NCI-H1092 treated with DMSO at 0.1 percent for 48 hours (cell line): ENCODE data around the gene PRR15L.
"Not testable (repeated sequence)": the region's sequence is repeated elsewhere in the genome, so short reads cannot be mapped to it uniquely, and the experiment has no call there.

Experiments
- DNase-seq: peaks from one replicate; lab custom pipeline; 2025; lab: John Stamatoyannopoulos, UW

The PRR15L gene

DNA sequence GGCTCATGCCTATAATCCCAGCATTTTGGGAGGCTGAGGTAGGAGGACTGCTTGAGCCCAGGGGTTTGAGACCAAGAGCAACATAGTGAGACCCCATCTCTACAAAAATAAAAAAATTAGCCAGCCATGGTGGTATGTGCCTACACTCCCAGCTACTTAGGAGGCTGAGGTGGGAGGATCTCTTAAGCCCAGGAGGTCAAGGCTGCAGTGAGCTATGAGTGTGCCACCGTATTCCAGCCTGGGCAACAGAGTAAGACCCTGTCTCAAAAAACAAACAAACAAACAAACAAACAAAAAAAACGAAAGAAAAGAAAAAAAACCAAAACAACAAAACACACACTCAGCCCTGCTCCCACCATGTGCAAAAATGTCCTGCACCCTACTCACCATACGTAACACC lies 22.2 kb downstream of the PRR15L start:
- not testable (repeated sequence) for DNase-seq

DNA sequence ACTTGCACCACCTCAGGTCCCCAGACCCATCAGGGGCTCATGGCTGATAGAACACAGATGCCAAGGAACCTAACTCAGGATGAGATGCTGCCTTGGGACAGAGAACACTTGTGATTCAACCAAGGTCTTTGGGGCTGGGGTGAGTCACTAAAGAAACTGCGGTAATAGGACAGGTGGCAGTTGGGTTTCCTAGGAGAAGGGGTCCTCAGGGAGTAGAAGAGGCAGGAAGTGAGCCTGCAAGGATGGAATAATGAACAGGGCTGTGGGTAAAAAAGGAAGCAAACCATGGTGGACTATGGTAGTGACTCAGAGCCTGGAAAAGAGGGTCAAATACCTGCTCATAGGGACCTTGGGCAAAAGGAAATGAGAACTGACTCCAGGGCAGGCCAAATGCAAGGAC lies 22.8 kb downstream of the PRR15L start:
- no peak for DNase-seq

DNA sequence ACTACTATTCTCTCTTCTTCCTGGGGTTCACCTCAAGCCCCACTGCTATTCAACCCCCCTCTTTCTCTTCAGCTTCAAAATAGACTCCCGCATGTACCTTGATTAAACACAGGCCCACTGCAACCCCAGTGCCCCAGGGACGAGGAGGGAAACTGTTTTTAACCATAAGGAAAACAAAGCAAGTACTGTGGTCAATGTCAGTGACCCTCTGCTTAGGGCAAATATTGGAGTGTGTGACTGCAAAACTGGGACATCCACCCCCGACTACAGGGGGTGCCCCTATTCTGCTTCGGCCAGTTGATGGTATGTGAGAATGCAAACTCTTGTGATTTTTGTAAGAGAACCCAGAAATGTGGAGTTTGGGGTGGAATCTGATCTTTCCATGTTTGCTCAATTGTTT lies 25.8 kb downstream of the PRR15L start:
- no peak for DNase-seq

DNA sequence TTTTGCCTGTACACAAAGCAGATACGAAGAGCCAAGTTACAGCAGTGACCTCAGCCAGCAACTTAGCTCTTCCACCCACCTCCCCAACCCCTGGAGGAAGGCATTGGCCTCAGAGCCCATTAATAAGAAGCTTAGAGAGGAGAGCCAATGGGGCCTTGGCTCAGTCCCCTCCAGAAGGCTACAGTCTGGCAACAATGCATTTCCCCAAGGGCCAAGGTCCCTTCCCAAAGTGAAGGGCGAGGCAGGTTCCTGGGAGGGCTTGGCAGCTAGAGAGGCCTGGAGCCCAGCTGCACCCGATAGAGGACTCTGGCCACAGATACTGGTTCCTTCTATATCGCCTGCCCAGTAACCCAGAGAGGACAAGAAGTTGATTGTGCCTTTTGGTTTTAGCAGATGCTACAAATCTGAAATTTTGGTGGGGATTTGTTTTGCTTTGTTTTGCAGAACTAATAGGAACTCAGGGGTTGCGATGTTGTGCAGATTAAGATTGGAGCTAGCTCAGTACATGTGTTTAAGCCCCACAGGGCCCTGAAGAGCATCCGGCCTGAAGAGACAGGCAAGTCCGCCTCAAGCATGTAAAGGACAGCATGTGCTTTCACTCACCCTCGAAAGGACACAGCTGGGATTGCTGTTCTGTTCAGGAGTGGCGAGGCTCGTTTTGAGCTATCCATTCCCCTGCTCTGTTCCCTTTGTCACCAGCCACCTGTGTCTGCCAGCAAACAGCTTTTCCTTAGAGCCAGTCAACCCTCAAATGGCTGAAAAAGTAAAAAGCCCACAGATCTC lies 28.3 kb downstream of the PRR15L start:
- no peak for DNase-seq

DNA sequence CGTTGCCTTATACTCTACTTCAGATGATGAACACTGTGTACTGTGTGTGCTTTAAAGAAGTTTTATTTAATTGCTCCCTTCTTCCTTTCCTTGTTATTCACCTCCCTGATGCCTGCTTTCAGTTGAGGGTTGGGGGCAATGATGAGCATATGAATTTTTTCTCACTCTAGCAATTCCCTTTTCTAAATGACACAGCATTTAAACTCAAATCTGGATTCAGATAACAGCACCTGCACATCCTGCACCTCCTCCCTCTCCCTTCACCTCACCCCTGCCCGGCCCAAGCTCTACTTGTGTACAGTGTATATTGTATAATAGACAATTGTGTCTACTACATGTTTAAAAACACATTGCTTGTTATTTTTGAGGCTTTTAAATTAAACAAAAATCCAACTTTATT lies 29.3 kb downstream of the PRR15L start:
- DNase-seq: no peak

DNA sequence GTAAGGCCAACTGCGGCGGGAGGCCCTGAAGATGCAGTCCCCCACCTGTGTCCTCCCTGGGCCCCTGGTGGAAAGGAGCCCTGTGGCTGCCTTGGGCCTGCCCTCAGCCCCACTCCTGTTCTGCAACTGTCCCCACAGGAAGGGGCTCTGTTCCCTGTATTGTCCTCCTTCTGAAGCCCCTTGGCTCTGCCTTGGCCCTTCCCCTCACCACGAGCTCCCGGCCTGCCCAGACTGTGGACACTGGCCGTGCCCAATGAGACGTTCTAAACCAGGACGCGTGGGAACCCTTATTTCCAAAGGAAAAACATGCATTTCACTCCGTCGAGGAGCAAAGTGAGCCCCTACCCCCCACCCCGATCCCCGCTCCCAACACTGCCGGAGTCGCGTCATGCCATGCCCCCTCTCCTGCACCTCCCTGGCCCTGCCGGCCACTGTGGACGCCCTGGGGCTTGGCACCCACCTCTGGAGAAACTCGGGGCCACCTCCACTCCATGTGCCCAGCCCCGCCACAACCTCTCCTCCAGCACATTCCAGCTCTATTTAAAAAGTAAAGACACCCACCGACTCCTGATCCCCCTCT lies 29.8 kb downstream of the PRR15L start:
- DNase-seq: no peak

DNA sequence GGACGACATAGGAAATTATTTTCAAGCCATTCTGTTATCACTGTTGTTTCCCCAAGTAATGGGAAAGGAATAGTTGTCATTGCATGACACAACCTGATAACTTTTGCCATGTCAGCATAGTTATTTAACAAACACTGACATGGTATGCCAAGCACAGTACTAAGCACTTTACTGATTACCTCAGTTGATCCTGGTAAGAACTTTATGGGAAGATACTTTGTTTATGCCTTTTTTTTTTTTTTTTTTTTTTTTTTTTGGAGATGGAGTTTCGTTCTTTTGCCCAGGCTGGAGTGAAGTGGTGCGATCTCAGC lies 32.0 kb downstream of the PRR15L start:
- DNase-seq: no peak

DNA sequence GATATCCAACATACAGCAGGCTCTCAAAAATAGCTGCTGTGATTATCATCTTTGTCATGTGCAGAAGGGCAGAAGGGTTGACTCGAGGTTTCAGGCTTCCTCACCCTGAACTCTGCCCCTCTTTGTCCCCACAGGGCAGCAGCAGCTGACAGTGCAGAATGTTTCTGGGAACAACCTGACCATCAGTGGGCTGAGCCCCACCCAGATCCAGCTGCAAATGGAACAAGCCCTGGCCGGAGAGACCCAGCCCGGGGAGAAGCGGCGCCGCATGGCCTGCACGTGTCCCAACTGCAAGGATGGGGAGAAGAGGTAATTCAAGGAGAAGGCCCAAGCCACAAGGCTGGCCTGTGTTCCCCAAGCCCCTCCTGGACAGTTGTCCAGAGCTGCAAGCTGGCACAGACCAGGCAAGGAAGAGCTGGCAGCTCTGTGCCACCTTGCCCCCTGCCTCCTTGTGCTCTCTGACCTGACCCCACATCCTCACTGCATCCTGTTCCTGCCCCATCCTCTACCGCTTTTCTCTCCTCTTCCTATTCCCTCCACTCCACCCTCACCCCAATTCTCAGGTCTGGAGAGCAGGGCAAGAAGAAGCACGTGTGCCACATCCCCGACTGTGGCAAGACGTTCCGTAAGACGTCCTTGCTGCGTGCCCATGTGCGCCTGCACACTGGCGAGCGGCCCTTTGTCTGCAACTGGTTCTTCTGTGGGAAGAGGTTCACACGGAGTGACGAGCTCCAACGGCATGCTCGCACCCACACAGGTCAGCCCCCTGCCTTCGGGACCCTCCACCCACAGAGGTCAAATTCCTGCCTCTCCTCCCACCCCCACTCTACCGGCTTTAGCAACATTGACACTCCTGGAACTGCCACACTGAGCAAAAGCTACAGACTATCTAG lies 32.7 kb downstream of the PRR15L start:
- no peak for DNase-seq

DNA sequence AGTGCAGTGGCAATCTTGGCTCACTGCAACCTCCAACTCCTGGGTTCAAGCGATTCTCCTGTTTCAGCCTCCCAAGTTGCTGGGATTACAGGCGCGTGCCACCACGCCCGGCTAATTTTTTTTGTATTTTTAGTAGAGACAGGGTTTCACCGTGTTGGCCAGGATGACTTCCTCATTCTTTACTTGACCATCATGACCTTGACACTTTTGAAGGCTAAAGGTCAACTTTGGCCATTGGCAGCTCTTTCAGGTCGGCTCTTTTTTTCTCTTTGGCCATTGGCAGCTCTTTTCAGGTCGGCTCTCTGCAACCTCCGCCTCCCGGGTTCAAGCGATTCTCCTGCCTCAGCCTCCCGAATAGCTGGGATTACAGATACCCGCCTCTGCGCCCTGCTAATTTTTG lies 37.8 kb downstream of the PRR15L start:
- DNase-seq: not testable (repeated sequence)

DNA sequence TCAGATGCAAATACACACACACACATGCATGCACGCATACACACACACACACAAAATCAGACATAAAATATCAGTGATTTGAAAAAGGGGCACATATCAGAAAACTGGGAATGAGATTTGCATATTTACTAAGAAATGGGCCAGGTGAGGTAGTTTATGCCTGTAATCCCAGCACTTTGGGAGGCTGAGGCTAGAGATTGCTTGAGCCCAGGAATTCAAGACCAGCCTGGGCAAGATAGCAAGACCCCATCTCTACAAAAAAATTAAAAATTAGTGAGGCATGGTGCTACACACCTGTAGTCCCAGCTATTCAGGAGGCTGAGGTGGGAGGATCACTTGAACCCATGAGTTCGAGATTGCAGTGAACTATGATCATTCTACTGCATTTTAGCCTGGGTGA lies 38.7 kb downstream of the PRR15L start:
- no peak for DNase-seq

DNA sequence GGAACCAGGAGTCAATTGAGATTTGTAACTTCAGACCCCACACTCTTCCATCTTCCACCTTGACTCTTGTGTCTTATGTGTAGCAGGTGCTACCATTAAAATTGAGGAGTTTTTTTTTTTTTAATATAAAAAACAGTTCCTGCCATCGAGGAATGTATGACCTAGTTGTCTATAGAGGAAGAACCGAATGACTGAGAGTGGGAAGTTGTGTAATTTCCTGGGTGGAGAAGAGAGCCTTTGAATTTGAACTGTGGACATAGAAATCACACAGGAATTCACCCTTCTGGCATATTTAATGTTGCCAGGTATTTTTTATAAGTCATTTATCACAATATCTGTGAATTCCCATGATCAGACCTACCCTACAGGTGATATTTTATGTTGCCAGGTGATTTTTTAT lies 39.7 kb downstream of the PRR15L start:
- no peak for DNase-seq

DNA sequence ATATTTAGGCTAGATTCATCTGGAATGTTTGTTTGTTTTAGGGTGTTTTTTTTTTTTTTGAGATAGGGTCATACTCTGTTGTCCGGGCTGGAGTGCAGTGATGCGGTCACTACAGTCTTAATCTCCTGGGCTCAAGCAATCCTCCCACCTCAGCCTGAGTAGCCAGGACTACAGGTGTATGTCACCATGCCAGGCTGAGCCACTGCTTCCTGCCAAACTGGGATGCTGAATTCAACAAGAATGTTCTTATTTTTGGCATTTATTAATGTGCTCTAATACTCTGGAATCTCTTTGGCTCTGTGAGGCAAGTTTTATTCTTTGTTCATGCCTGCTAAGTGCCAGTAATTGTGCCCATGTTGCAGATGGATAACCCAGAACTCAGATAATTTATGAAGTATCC lies 40.1 kb downstream of the PRR15L start:
- no peak for DNase-seq

DNA sequence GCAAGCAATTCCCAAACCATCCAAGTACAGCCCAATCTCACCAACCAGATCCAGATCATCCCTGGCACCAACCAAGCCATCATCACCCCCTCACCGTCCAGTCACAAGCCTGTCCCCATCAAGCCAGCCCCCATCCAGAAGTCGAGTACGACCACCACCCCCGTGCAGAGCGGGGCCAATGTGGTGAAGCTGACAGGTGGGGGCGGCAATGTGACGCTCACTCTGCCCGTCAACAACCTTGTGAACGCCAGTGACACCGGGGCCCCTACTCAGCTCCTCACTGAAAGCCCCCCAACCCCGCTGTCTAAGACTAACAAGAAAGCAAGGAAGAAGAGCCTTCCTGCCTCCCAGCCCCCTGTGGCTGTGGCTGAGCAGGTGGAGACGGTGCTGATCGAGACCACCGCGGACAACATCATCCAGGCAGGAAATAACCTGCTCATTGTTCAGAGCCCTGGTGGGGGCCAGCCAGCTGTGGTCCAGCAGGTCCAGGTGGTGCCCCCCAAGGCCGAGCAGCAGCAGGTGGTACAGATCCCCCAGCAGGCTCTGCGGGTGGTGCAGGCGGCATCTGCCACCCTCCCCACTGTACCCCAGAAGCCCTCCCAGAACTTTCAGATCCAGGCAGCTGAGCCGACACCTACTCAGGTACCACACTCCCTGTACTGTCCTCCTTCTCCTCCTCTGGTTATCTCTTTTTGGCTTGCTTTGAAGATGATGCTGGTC lies 41.0 kb downstream of the PRR15L start:
- no peak for DNase-seq

DNA sequence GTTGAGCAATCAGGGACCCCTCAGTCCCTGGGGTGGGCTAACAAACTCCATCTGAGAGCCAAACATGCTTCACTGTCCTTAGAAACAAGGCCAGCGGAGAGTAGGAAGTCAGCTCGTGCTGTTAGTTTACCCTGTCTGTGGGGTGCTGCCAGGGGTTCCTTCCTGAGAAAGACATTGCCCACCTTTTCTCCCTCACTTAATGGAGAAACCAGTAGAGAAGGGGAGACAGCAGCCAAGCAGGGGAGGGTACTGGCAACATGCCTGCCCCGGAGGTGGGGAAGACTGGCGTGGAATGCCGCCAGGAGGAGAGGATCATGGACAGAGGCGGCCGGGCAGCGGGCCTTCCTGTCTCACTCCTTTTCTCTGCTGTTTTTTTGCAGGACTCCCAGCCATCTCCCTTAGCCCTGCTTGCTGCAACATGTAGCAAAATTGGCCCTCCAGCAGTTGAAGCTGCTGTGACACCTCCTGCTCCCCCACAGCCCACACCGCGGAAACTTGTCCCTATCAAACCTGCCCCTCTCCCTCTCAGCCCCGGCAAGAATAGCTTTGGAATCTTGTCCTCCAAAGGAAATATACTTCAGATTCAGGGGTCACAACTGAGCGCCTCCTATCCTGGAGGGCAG lies 41.8 kb downstream of the PRR15L start:
- no peak for DNase-seq

DNA sequence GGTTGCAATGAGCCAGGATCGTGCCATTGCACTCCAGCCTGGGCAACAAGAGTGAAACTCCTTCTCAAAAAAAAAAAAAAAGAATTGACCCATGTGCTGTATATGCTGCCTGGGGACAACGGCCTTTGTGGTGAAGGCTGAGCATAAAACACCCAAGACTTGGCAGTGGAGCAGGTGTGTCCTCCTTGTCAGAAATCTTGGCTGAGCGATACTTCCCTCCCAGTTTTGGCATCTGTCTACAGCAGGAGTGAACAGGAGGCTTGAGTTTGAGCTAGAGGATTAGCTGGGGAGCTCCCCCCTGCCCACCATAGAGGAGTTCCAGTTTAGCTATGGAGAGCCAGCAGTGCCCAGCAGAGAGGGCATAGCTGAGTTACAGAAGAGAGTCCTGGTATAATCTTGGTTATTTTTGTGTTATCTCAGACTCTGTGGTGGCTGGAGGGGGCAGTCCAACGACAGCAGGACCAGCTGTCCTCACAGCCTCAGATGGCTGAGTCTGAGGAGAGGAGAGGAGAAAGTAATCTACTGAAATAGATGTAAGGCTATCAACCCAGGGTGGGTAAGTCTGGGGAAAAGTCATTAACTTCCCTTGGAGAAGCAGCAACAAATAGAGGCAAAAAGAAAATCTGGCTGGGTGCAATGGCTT lies 43.3 kb downstream of the PRR15L start:
- no peak for DNase-seq

DNA sequence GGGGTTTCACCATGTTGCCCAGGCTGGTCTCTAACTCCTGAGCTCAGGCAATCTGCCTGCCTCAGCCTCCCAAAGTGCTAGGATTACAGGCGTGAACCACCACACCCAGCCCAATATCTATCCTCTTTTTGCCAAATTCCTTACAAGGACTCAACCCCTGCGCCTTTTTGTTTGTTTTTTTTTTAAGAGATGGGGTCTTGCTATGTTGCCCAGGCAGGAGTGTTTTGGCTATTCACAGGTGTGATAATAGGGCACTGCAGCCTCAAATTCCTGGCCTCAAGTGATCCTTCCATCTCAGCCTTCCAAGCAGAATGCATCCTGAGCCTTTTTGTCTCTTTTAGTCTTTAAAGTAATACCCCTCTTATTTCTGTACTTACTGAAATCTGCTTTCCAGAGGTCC lies 44.6 kb downstream of the PRR15L start:
- DNase-seq: no peak

DNA sequence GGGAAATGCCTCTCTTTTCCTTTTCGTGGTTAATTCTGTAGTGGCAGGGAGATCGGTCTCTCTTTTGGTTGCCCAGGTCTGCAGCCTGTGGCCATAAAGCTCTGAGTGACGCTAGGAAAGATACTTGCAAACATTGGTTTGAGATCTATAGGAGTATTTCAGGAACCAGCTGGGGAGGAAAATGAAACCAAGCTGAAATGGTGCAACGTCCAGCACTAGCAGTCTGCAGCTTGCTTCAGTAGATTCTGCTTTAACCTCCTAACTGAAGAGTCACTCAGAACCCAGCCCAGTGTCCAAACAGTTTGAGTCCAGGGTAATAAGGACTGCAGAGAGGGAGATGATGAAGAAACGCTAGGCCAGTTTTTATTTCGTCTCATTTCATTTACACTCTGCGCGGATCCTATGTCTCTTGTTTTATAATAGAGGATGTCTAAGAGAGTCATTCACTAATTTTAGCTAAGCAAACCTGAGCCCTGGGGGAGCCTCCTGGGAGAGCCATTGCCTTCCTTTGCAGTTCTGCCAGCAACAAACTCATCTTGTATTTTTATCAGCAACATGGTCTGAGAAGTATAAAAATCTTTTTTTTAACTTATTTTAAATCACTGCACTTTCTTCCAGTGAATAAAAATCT lies 49.6 kb downstream of the PRR15L start:
- no peak for DNase-seq

DNA sequence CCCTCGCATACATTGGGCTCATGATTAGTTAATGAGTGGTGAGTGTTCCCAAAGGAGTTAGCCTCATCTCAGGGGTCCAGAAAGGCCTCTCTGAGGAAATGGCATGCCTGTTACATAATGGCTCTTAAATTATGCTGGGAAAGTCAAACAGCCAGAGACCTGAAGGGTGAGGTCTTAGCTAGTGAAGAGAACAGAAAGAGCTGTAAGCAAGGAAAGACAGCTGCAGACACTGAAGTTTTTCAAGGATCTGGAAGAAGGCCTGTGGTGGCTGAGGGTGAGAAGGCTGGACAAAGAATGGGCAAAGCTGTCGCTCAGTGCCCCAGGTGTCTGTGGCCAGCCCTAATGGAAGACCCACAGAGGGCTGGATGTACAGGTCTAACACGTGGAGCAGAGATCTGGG lies 51.2 kb downstream of the PRR15L start:
- DNase-seq: no peak

DNA sequence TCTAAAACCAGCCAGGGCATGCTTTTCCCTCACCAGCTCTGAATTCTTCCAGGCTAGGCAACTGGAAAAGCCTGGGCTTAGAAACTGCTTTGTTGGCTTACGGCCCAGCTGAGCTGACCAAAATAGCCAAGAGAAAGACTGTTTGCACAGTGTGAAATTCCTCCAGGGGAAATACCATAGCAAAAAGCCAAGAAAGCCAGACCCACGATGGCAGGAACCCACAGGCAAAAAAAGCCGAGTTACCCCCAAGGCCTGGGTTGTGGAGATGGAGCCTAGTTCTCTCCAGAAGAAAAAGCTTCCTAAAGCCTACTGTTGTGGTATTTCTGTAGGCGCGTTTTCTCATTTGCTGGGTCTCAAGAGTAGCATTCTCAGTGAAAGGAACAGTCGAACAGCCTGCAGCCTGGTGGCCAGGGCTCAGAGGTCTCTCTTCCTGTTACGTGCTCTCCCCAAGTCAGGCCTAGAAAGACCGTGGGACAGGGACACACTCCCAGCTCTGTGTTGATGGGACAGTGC lies 52.4 kb downstream of the PRR15L start:
- DNase-seq: no peak

DNA sequence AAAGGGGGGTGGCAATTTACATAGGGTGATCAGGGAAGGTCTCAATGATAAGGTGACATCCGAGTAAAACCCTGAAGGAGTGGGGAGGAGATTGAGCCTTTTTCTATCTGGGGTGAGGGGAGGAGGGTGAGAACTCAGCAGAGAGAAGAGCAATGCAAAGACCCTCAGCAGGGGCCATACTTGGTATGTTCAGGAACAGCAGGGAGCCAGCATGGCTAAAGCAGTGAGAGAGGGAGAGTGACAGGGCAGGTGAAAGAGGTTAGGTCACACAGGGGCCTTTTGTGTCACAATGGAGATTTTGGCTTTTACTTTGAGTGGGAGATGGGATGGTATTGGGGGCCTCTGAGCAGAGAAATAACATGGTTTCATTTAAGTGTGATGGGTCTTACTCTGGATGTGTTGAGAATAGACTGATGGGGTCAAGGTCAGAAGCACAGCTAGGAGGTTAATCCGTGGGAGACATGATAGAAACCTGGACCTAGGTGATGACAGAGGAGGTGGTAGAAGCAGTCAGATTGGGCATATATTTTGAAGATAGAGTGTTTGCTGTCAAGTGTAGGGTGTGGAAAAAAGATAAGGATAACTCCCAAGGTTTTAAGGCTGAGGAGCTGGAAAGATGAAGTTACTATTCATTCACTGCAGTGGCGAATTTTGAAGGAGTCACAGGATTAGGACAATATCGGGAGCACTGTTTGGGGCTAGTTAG lies 55.5 kb downstream of the PRR15L start:
- DNase-seq: no peak
